CD4-positive, alpha-beta T cell treated with Interleukin-15 for 1 hour (primary cell): ENCODE results near the gene SLC19A1.

Source experiments
- DNase-seq: peaks from one replicate; pipeline ENCODE4 v3.0.0-alpha.2; 2020

The SLC19A1 gene

GRCh38 chr21:45449658-45450422 is 92.4 kb downstream of the SLC19A1 start:
- no peak for DNase-seq

- no peak for DNase-seq
These were observed 93.2 kb downstream of the SLC19A1 start for GRCh38 chr21:45448810-45449657.

GRCh38 chr21:45448283-45448809 is 93.9 kb downstream of the SLC19A1 start:
- no peak for DNase-seq
